GM18867 (cell line): ENCODE measurements around the gene ZNF662.

ENCODE experiments used
- ATAC-seq: cut with Tn5 transposase; IDR thresholded peaks from one replicate; pipeline ENCODE4 v1.9.1; 2021; ENCODE audit warnings: mild to moderate bottlenecking, moderate library complexity; ENCODE audit not compliant: unreplicated experiment

ZNF662 gene

DNA sequence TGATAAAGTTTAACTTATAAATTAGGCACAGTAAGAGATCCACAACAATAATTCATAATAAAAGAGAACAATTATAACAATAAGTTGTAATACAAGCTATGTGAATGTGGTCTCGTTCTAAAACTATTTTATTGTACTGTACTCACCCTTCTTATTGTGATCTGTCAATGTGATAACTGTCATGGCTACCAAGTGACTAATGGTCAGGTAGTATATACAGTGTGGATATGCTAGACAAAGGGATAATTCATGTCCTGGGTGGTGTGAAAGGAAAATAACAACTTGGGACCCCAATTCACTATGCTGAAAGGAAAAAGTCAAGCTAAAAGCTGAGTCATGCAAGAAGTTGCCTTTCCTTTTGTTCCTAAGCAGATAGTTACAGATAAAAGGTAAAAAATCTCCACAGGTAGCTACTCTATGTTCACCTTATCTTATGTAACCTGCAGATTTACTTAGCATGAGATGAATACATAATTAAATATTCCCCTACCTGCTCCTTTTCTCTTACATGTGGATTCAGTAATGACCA is 19.6 kb upstream of the ZNF662 start:
- no peak for ATAC-seq

- no peak for ATAC-seq
Observed at GRCh38 chr3:42887084-42887483, 18.9 kb upstream of the ZNF662 start.

DNA sequence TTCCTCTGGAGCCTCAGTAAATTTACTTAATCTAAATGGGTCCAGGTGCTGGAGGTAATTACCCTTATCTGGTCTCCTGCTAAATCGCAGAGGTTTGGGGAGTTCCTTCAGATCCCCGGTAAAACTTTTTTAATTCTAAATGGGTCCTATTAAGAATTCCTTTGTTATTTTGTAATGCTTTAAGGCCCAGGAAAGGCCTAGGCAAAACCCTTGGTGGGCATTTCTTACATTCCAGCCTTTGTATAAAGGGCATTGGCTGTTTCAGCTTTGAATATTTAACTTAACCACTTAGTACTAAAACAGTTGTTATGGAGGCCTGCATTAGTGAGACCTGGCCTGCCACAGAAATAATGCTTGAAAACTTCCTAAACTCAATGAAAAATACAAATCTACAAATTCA is 14.9 kb upstream of the ZNF662 start:
- ATAC-seq = no peak

- no peak for ATAC-seq
Observed at GRCh38 chr3:42892169-42892568, 13.8 kb upstream of the ZNF662 start.

GRCh38 chr3:42892807-42893206 is 13.1 kb upstream of the ZNF662 start:
- no peak for ATAC-seq

- ATAC-seq = no peak
Observed at GRCh38 chr3:42894698-42895579, 11.0 kb upstream of the ZNF662 start.

GRCh38 chr3:42895580-42895868 is 10.4 kb upstream of the ZNF662 start:
- no peak for ATAC-seq

DNA sequence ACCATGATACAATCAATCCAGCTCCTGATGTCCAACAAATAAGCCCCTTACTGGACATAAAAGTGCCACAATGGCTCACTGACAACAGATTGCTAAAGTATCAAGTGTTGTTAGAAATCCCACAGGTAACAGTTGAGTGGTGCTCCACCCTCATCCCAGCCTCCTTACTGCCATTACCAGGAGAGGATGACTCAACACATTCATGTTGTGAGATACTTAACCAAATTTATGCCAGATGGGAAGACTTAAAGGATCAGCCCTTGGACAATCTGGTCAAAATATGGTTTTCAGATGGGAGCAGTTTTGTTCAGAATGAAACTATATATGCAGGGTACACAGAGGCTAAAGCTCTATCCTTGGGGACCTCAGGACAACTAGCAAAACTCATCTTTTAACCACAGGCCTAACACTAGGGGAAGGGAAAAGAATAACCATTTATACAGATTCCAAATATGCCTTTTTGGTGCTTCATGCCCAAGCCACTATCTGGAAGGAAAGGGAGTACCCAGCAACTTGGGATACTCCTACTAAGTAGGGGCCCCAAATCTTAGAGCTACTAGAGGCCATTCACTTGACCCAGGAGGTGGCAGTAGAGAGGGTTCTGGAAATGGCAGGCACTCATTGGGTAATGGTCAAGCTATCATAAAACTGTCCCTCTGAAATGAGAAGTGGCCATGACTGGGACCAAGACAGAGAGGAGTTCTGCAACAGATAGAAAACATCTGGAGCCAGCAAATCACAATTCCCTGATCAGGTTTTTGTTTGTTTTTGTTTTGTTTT is 6.9 kb upstream of the ZNF662 start:
- no peak for ATAC-seq

DNA sequence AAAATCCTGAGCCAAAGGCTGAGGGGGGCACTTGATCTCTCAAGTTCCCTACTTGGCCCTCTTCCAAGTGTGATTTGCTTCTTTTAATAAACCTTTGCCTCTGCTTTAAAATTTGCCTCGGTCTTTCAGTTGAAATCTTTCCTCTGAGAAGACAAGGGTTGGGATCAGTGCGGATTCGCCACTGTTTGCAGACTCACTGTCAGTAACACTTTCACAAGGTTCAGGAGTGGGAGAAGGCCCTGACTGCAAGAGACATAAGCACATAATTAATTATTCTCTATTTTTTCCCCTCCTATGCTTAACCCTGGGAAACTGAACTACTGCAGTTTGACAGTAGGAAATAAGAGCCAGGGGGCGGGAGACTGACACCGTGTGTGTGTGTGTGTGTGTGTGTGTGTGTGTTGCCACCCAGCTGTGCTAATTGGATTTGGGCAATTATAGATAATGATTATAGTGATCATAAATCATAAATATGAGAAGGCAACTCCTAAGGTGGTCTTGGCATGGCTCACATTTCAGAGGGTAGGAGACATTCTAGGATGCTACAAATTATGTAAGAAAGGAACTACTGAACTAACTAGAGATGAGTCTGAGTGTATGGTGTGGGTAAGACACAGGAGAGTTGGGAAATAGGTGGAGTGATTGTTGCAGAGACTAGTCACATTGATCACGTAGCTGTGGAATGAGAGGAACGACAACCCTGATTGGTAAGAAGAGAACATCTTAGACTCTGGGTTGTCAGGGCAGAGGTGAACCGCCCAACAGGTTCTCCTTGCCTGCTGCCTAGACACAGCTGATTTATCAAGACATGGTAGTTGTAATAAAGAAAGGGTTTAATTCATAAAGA is 5.5 kb upstream of the ZNF662 start:
- no peak for ATAC-seq

DNA sequence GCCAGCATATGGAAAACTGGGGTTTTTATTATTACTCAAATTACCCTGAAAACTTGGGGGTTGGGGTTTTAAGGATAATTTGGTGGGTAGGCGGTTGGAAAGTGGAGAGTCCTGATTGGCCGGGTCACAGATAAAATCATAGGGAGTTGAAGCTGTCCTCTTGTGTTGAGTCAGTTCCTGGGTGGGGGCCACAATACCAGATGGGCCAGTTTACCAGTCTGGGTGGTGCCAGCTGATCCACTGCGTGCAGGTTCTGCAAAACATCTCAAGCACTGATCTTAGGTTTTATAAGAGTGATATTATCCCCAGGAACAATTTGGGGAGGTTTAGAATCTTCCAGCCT is 4.9 kb upstream of the ZNF662 start:
- no peak for ATAC-seq

DNA sequence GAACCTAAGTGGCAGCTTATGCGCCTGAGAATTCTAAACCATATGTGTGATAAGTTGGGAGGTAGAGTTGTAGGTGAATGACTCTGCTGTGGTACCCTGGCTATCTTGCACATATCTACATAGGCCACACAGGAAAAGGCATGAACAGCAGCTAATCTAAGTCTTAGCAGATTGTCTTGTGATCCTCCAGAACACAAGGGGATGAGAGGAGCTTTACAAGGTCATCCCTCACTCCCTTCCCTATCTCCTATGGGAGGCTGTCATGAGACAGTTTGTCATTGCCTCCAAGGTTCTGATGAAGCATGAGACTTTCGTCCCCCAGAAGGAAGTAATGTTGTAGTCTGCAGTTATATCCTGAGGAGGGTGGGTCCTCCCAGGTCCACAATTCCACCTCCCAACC is 3.7 kb upstream of the ZNF662 start:
- no peak for ATAC-seq

DNA sequence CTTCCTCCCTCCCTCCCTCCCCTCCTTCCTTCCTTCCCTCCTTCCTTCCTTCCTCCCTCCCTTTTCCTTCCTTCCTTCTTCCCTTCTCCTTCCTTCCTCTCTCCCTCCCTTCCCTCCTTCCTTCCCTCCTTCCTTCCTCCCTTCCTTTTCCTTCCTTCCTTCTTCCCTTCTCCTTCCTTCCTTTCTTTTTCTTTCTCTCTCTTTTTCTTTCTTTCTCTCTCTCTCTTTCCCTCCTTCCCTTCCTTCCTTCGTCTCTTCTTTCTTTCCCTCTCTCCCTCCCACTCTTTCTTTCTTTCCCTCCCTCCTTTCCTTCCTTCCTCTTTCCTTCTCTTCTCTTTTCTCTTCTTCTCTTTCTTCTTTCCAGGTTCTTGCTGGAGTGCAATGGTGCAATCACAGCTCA is 1.9 kb upstream of the ZNF662 start:
- no peak for ATAC-seq

GRCh38 chr3:42905740-42906069 is 237 bp upstream of the ZNF662 start:
- no peak for ATAC-seq

DNA sequence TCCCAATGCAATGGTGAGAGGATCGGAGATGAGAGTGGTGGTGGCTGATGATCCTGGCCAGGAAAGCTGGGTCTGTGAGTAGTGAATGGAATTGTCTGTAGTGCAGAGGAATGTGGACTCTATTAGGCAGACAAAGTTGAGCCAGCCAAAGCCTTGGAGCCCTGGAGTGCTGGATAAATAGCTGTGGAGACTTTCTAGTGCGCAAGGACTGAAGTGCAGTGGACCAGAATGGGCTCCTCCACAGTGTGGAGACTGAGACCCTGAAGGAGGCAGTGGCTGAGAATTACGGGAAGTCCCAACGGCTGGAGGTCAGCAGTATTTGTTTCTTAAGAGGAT is 874 bp downstream of the ZNF662 start:
- no peak for ATAC-seq

GRCh38 chr3:42908675-42909074 is 2.7 kb downstream of the ZNF662 start:
- ATAC-seq = no peak

DNA sequence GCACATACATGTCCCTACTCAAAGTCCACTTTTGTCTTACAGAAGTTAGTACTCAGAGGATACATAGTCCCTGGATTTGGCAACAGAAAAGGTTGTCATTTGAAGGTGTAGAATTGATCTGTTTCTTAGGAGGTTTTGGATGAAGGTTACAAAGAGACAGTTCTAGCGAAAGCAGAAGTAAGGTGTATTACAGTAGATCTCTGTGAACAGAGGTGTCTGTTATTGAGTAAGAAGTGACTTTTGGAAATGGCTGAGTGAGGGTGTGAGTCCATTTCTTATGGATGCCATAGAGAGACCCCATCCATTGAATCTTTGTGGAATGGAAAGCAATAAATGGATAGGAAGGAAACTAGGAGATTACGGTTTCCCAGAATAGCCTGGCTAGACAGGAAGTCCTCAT is 5.6 kb downstream of the ZNF662 start:
- no peak for ATAC-seq

GRCh38 chr3:42914771-42915515 is 9.0 kb downstream of the ZNF662 start:
- no peak for ATAC-seq

- no peak for ATAC-seq
Observed at GRCh38 chr3:42923606-42924005, 17.7 kb downstream of the ZNF662 start.

DNA sequence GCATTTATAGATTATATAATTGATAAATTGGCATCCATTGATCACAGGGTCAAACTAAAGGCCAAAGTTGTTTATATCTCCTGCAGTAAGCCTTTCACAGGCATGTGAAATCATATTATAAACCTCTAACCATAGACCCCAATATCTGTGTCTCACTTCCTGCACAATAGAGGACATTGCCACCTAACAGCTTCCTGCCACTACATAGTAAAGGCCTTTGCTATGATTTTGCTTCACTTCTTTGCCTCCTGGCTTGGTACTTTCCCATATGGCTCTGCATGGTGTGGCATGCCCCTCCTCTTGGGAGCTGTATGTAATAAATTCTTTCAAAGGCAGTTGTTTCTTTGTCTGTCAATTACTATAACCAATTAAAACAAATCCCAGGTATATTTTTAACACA is 20.4 kb downstream of the ZNF662 start:
- no peak for ATAC-seq

GRCh38 chr3:42934111-42934510 is 28.2 kb downstream of the ZNF662 start:
- ATAC-seq = no peak

GRCh38 chr3:42934910-42935309 is 29.0 kb downstream of the ZNF662 start:
- ATAC-seq = no peak
